HG03066 (cell line): ENCODE measurements around the gene HBM.
"Not testable (repeated sequence)": the region's sequence is repeated elsewhere in the genome, so short reads cannot be mapped to it uniquely, and the experiment has no call there.

Source experiments
- ATAC-seq: cut with Tn5 transposase; IDR thresholded peaks from one replicate; pipeline ENCODE4 v1.9.1; 2021; ENCODE audit warnings: low read depth; ENCODE audit not compliant: unreplicated experiment

Gene HBM

GRCh38 chr16:167122-167690 is 1.4 kb downstream of the HBM start:
- no peak for ATAC-seq

DNA sequence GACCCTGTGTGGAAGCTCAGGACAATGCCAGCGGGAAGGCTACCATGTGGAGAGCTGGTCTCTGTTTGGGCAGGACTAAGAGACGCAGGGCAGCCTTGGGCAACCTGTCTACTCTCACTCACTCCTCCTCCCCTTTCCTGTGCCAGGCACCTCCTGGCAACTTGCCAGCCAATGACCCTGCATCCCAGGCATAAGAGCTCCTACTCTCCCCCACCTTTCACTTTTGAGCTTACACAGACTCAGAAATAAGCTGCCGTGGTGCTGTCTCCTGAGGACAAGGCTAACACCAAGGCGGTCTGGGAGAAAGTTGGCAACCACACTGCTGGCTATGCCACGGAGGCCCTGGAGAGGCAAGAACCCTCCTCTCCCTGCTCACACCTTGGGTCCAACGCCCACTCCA is 2.6 kb downstream of the HBM start:
- no peak for ATAC-seq

DNA sequence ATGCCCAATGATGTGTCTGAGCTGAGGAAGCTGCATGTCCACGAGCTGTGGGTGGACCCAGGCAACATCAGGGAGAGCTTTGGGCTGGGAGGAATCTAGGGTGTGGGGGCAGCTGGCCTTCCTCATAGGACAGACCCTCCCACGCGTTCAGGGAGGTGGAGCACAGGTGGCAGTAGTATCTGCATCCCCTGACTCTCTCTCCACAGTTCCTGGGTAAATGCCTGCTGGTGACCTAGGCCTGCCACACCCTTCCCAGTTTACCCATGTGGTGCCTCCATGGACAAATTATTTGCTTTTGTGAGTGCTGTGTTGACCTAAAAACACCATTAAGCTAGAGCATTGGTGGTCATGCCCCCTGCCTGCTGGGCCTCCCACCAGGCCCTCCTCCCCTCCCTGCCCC is 3.2 kb downstream of the HBM start:
- no peak for ATAC-seq

GRCh38 chr16:170088-170507 is 4.3 kb downstream of the HBM start:
- ATAC-seq: not testable (repeated sequence)

DNA sequence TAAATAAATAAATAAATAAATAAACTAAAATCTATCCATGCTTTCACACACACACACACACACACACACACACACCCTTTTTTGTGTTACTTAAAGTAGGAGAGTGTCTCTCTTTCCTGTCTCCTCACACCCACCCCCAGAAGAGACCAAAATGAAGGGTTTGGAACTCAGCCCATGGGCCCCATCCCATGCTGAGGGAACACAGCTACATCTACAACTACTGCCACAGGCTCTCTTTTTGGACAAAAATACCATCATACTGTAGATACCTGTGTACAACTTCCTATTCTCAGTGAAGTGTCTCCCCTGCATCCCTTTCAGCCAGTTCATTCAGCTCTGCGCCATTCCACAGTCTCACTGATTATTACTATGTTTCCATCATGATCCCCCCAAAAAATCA is 5.0 kb downstream of the HBM start:
- no peak for ATAC-seq

GRCh38 chr16:172374-172941 is 6.7 kb downstream of the HBM start, which contains the start of gene HBA2:
Gene HBA2 (plus strand): TSS chr16:172876. CDS start chr16:172913, 37 bp downstream.
- not testable (repeated sequence) for ATAC-seq

DNA sequence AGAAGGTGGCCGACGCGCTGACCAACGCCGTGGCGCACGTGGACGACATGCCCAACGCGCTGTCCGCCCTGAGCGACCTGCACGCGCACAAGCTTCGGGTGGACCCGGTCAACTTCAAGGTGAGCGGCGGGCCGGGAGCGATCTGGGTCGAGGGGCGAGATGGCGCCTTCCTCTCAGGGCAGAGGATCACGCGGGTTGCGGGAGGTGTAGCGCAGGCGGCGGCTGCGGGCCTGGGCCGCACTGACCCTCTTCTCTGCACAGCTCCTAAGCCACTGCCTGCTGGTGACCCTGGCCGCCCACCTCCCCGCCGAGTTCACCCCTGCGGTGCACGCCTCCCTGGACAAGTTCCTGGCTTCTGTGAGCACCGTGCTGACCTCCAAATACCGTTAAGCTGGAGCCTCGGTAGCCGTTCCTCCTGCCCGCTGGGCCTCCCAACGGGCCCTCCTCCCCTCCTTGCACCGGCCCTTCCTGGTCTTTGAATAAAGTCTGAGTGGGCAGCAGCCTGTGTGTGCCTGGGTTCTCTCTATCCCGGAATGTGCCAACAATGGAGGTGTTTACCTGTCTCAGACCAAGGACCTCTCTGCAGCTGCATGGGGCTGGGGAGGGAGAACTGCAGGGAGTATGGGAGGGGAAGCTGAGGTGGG is 7.6 kb downstream of the HBM start:
- not testable (repeated sequence) for ATAC-seq

DNA sequence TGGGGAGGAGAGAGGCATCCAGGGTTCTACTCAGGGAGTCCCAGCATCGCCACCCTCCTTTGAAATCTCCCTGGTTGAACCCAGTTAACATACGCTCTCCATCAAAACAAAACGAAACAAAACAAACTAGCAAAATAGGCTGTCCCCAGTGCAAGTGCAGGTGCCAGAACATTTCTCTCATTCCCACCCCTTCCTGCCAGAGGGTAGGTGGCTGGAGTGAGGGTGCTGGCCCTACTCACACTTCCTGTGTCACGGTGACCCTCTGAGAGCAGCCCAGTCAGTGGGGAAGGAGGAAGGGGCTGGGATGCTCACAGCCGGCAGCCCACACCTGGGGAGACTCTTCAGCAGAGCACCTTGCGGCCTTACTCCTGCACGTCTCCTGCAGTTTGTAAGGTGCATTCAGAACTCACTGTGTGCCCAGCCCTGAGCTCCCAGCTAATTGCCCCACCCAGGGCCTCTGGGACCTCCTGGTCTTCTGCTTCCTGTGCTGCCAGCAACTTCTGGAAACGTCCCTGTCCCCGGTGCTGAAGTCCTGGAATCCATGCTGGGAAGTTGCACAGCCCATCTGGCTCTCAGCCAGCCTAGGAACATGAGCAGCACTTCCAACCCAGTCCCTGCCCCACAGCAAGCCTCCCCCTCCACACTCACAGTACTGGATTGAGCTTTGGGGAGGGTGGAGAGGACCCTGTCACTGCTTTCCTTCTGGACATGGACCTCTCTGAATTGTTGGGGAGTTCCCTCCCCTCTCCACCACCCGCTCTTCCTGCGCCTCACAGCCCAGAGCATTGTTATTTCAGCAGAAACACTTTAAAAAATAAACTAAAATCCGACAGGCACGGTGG is 8.4 kb downstream of the HBM start:
- ATAC-seq: not testable (repeated sequence)

DNA sequence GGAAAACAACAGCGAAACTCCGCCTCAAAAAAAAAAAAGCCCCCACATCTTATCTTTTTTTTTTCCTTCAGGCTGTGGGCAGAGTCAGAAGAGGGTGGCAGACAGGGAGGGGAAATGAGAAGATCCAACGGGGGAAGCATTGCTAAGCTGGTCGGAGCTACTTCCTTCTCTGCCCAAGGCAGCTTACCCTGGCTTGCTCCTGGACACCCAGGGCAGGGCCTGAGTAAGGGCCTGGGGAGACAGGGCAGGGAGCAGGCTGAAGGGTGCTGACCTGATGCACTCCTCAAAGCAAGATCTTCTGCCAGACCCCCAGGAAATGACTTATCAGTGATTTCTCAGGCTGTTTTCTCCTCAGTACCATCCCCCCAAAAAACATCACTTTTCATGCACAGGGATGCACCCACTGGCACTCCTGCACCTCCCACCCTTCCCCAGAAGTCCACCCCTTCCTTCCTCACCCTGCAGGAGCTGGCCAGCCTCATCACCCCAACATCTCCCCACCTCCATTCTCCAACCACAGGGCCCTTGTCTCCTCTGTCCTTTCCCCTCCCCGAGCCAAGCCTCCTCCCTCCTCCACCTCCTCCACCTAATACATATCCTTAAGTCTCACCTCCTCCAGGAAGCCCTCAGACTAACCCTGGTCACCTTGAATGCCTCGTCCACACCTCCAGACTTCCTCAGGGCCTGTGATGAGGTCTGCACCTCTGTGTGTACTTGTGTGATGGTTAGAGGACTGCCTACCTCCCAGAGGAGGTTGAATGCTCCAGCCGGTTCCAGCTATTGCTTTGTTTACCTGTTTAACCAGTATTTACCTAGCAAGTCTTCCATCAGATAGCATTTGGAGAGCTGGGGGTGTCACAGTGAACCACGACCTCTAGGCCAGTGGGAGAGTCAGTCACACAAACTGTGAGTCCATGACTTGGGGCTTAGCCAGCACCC is 9.5 kb downstream of the HBM start:
- no peak for ATAC-seq

DNA sequence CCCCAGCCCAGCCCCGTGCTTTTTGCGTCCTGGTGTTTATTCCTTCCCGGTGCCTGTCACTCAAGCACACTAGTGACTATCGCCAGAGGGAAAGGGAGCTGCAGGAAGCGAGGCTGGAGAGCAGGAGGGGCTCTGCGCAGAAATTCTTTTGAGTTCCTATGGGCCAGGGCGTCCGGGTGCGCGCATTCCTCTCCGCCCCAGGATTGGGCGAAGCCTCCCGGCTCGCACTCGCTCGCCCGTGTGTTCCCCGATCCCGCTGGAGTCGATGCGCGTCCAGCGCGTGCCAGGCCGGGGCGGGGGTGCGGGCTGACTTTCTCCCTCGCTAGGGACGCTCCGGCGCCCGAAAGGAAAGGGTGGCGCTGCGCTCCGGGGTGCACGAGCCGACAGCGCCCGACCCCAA is 10.2 kb downstream of the HBM start:
- ATAC-seq: not testable (repeated sequence)

DNA sequence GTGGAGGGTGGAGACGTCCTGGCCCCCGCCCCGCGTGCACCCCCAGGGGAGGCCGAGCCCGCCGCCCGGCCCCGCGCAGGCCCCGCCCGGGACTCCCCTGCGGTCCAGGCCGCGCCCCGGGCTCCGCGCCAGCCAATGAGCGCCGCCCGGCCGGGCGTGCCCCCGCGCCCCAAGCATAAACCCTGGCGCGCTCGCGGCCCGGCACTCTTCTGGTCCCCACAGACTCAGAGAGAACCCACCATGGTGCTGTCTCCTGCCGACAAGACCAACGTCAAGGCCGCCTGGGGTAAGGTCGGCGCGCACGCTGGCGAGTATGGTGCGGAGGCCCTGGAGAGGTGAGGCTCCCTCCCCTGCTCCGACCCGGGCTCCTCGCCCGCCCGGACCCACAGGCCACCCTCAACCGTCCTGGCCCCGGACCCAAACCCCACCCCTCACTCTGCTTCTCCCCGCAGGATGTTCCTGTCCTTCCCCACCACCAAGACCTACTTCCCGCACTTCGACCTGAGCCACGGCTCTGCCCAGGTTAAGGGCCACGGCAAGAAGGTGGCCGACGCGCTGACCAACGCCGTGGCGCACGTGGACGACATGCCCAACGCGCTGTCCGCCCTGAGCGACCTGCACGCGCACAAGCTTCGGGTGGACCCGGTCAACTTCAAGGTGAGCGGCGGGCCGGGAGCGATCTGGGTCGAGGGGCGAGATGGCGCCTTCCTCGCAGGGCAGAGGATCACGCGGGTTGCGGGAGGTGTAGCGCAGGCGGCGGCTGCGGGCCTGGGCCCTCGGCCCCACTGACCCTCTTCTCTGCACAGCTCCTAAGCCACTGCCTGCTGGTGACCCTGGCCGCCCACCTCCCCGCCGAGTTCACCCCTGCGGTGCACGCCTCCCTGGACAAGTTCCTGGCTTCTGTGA is 11.0 kb downstream of the HBM start, which contains the start of gene HBA1:
TSS of gene HBA1 (plus strand) at position 204 of the 906 bp plus-strand sequence. CDS start at position 241, 37 bp downstream.
- ATAC-seq: not testable (repeated sequence)

DNA sequence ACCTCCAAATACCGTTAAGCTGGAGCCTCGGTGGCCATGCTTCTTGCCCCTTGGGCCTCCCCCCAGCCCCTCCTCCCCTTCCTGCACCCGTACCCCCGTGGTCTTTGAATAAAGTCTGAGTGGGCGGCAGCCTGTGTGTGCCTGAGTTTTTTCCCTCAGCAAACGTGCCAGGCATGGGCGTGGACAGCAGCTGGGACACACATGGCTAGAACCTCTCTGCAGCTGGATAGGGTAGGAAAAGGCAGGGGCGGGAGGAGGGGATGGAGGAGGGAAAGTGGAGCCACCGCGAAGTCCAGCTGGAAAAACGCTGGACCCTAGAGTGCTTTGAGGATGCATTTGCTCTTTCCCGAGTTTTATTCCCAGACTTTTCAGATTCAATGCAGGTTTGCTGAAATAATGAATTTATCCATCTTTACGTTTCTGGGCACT is 11.6 kb downstream of the HBM start:
- ATAC-seq: no peak

DNA sequence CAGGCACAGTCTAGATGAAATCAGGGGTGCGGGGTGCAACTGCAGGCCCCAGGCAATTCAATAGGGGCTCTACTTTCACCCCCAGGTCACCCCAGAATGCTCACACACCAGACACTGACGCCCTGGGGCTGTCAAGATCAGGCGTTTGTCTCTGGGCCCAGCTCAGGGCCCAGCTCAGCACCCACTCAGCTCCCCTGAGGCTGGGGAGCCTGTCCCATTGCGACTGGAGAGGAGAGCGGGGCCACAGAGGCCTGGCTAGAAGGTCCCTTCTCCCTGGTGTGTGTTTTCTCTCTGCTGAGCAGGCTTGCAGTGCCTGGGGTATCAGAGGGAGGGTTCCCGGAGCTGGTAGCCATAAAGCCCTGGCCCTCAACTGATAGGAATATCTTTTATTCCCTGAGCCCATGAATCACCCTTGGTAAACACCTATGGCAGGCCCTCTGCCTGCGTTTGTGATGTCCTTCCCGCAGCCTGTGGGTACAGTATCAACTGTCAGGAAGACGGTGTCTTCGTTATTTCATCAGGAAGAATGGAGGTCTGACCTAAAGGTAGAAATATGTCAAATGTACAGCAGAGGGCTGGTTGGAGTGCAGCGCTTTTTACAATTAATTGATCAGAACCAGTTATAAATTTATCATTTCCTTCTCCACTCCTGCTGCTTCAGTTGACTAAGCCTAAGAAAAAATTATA is 12.3 kb downstream of the HBM start:
- ATAC-seq: no peak

- no peak for ATAC-seq
These were observed 12.9 kb downstream of the HBM start for GRCh38 chr16:178668-179015.

DNA sequence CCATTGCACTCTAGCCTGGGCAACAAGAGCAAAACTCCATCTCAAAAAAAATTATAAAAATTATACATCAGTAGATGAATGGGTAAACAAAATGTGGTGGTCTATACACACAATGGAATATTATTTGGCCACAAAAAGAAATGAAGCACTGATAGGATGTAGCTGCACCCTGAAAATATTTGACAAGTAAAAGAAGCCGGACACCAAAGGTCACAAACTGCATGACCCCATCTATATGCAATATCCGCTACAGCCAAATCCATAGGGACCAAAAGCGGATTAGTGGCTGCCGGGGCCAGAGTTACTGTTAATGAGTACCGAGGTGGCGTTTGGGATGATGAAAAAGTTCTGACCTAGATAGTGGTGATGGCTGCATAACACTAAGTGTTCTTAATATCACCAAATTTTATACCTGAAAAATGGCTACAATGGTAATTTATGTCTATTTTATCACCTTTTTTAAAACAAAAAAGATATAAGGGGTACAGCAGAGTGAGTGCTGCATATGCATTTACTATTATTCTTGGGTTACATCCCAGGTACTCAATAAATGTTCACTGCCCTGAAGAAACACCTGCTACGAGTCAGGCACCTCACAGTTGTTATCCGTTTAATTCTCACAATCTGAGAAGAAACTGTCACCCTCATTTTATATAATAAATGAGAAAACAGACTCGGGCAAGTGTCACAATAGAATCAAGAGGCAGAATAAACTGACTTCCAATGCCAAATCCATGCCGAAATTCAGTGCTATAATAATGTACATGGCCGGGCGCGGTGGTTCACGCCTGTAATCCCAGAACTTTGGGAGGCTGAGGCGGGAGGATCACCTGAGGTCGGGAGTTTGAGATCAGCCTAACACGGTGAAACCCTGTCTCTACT is 13.7 kb downstream of the HBM start:
- ATAC-seq: no peak

- ATAC-seq: no peak
These were observed 14.4 kb downstream of the HBM start, which contains the start of gene HBQ1 for GRCh38 chr16:180101-180675. Gene HBQ1 (plus strand): TSS chr16:180459. CDS start chr16:180487, 28 bp downstream.
